GM19193 (cell line): ENCODE results near the gene HELZ2.

Experiments
- POLR2A ChIP-seq: IDR thresholded peaks from 4 replicates; pipeline ENCODE4 v1.6.1; 2011; ENCODE audit not compliant: insufficient read depth, insufficient read length; ENCODE audit errors: extremely low read depth

HELZ2 gene

GRCh38 chr20:63542696-63543095 is 31.3 kb downstream of the HELZ2 start:
- TF ChIP-seq POLR2A, result peak; percentile 15

- TF ChIP-seq POLR2A, result no peak
Measured at GRCh38 chr20:63542031-63542559, 31.9 kb downstream of the HELZ2 start.

- TF ChIP-seq POLR2A, result no peak
Measured at GRCh38 chr20:63541371-63541770, 32.7 kb downstream of the HELZ2 start.

- no peak for TF ChIP-seq POLR2A
Measured at GRCh38 chr20:63540417-63541186, 33.4 kb downstream of the HELZ2 start.

GRCh38 chr20:63539441-63540370 is 34.3 kb downstream of the HELZ2 start:
- no peak for TF ChIP-seq POLR2A

GRCh38 chr20:63539092-63539430 is 35.0 kb downstream of the HELZ2 start:
- TF ChIP-seq POLR2A, result no peak

GRCh38 chr20:63538204-63539091 is 35.6 kb downstream of the HELZ2 start:
- TF ChIP-seq POLR2A, result no peak

- peak; percentile 75 for TF ChIP-seq POLR2A
Measured at GRCh38 chr20:63537525-63538203, 36.4 kb downstream of the HELZ2 start.

- TF ChIP-seq POLR2A, result no peak
Measured at GRCh38 chr20:63536997-63537524, 37.0 kb downstream of the HELZ2 start, which contains the start of gene PTK6. Gene PTK6 (minus strand): TSS chr20:63537376. CDS start chr20:63537314, 62 bp downstream.

GRCh38 chr20:63536241-63536977 is 37.6 kb downstream of the HELZ2 start:
- TF ChIP-seq POLR2A, result no peak

GRCh38 chr20:63534831-63535651 is 39.0 kb downstream of the HELZ2 start:
- no peak for TF ChIP-seq POLR2A

- no peak for TF ChIP-seq POLR2A
Measured at GRCh38 chr20:63534427-63534830, 39.6 kb downstream of the HELZ2 start.
